A549 treated with AZD9567 at 1 μM for 4 hours (cell line): Measurements from ENCODE around the gene UPK3B. TPM values are rescaled to one million over a fixed set of nuclear protein-coding genes. Genes with fewer than 3 reads are reported as not detected.

ENCODE experiments used
- total RNA-seq: library from RNA; stranded (reverse); fragments of 200-300 nt; extraction: Qiagen RNA extraction; gene quantifications from 5 replicates; pipeline ENCODE4 v1.2.3, GENCODE V29; 2022; ENCODE audit not compliant: insufficient read depth

UPK3B gene
- total RNA-seq = 3.5 to 19.1 TPM (median 18.0 TPM) in 5 replicates

GRCh38 chr7:76509931-76510877 is at the start of gene UPK3B:
Gene UPK3B (plus strand): TSS chr7:76510552. CDS start chr7:76510653, 101 bp downstream.

GRCh38 chr7:76461464-76462101 is 48.8 kb upstream of the UPK3B start, which contains the start of gene DTX2:
Gene DTX2 (plus strand): TSS chr7:76461709. CDS start chr7:76480510, 18,801 bp downstream.

GRCh38 chr7:76543197-76543596 is 32.8 kb downstream of the UPK3B start, which contains the start of gene SPDYE16:
Gene SPDYE16 (minus strand): TSS chr7:76543297. CDS start chr7:76541459, 1,838 bp downstream.

Other genes starting within 250 kb of the UPK3B start
- 822 to 1,348 TPM (median 1,271 TPM) in 5 replicates for gene HSPB1, start 207.9 kb upstream of the UPK3B start, total RNA-seq
- 214 to 267 TPM (median 229 TPM) in 5 replicates for gene YWHAG, start 151.6 kb upstream of the UPK3B start, total RNA-seq
- 0.93 to 1.3 TPM (median 1.0 TPM) in 4 of 5 replicates, not detected in the other for gene SSC4D, start 100.9 kb upstream of the UPK3B start, total RNA-seq
- 11.8 to 22.6 TPM (median 20.0 TPM) in 5 replicates for gene ZP3, start 85.6 kb upstream of the UPK3B start, total RNA-seq
- gene DTX2, start 48.8 kb upstream of the UPK3B start, total RNA-seq = 27.8 to 32.7 TPM (median 28.4 TPM) in 5 replicates
- gene SPDYE16, start 32.7 kb downstream of the UPK3B start, total RNA-seq = 0.06 TPM in 1 of 5 replicates, not detected in the others
- 22.0 to 31.4 TPM (median 24.8 TPM) in 5 replicates for gene POMZP3, start 116.7 kb downstream of the UPK3B start, total RNA-seq